Stimulated activated CD8-positive, alpha-beta memory T cell treated with anti-CD3 and anti-CD28 coated beads, Interleukin-2, amount 100 ng/mL, for 1 hour (primary cell): ENCODE measurements around the gene RANBP3L.
"Not testable (repeated sequence)": the region's sequence is repeated elsewhere in the genome, so short reads cannot be mapped to it uniquely, and the experiment has no call there.

Experiments
- DNase-seq, 2 donors: peaks; one replicate each; pipeline ENCODE4 v3.0.0-alpha.2; 2020; ENCODE audit warnings: low read depth in 2 of 2

RANBP3L gene, protein sequence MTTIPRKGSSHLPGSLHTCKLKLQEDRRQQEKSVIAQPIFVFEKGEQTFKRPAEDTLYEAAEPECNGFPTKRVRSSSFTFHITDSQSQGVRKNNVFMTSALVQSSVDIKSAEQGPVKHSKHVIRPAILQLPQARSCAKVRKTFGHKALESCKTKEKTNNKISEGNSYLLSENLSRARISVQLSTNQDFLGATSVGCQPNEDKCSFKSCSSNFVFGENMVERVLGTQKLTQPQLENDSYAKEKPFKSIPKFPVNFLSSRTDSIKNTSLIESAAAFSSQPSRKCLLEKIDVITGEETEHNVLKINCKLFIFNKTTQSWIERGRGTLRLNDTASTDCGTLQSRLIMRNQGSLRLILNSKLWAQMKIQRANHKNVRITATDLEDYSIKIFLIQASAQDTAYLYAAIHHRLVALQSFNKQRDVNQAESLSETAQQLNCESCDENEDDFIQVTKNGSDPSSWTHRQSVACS

DNA sequence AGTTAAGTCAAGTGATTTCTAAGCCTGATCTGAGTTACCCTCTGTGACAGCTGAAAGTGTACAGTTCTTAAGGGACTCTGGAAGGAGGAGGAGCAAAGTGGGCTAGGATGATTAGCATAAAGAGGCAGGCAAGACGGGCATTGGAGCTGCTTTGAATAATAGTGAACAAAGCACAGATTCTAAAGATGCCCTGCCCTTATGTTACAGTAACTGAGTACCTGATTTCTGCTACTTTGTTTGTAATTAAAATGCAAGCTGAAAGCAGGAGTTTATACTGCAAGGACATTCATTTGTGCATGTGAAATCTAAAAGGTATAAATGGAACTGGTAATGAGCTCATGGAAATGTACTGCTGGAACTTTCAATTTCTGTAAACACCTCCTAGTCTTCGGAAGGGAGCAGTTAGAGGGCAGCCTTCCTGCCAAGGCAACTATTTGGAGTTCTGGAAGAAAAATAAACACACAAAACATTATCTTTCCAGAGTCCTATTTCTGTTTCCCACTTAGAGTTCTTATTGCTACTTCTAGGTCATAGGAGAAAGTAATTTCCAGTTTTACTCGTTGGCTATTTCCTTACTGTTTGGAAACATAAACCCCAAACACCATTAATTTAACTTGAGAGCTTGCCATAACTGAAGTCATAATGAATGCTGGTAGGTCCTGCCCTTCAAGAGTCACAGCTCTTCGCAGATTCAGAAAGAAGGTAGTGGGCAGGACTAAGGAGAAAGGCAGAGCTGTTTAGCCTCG lies at the start of gene RANBP3L:
Gene RANBP3L, minus strand, starts transcription at position 45 of the 746 bp plus-strand sequence. CDS start 486 bp downstream, outside the sequence.
- DNase-seq: no peak

DNA sequence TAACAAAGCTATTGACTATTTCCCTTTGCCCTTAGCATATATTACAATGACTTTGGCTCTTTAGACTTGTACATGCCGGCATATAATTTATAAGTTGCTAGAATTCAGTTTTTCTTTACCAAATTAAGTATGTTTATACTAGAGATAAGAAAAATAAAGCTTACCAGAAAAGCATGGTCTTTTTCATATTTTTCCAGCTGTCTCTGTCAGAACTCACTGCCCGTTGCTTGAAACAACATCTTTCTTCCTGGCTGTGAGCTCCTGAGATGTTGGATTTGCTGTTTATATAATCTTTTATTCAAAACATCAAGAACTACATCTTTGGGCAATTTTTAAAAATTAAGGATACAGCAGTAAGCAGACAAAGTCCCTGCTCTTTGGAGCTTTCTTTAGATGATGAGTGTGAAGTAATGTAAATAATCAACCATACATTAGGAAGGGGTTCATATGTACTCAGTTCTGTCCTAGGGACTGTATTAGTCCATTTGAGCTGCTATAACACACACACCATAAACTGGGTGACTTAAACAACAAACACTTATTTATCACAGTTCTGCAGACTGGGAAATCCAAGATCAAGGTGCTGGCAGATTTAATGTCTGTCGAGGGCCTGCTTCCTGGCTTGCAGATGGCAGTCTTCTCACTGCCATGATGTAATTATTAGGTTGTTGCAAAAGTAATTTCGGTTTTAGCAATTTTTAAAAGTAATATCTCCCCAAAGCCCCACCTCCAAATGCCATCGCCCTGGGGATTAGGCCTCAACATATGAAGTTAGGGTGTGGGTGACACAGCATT lies 45.4 kb upstream of the RANBP3L start:
- no peak for DNase-seq

DNA sequence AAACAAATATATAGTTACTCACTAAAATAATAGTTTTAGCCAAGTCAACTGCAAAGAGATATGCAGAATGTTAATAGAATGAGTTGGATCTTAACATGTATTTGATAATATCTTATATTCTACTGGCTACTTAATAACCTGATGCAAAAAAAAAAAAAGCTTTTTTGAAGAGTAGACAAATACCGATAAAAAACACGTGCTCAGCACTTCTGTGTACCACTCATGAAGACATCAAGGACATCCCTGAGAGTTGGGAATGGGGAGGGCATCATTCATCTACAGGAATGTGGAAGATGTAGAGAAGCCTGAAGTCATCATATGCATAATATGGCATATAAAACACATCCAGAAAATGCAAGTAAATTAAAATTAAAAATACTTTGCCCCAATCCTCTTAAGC lies 43.2 kb upstream of the RANBP3L start:
- DNase-seq: no peak

DNA sequence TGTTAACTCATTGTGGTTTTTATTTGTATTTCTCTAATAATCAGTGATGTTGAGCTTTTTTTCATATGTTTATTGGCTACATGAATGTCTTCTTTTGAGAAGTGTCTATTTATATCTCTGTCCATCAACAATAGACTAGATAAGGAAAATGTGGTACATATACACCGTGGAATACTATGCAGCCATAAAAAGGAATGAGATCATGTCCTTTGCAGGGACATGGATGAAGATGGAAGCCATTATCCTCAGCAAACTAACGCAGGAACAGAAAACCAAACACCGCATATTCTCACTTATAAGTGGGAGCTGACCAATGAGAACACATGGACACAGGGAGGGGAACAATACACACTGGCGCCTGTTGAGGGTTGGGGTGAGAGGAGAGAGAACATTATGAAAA lies 40.0 kb upstream of the RANBP3L start:
- not testable (repeated sequence) for DNase-seq

DNA sequence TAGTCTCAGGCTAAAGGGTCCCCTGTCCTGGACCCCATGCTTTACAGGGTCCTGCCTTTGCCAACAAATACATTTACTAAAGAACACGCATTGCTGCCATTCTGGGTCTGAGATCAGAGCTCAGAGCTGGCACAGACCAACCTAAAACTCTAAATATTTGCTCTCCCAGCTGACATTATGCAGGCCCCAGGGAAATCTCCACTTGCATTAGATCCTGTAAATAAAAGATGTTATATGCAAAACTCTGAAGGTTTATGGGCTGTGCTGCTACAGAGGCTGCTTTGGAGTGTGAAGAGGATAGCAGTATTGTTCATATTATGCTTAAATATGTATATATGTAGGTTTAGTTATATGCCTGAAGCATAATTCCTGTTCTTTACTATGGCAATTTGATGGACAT lies 35.9 kb upstream of the RANBP3L start:
- DNase-seq: no peak

DNA sequence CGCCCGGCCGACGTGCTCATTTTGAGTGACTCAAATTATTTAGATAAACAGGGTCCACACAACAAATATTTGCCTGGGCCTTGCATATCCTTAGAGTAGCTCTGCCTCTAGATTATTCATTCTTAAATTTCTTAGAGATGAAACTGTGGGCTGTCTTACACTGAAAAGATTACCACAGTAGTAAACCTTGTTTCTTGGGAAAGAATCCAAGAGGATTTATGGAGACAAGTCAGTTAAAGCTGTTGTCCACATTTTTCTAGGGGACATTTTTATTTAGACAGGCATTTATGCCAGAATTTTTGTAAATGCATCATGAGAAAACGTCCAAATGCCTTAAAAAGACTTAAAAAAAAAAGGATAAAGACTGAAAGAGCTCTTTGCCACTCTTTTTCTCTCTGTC lies 32.6 kb upstream of the RANBP3L start:
- DNase-seq: no peak

DNA sequence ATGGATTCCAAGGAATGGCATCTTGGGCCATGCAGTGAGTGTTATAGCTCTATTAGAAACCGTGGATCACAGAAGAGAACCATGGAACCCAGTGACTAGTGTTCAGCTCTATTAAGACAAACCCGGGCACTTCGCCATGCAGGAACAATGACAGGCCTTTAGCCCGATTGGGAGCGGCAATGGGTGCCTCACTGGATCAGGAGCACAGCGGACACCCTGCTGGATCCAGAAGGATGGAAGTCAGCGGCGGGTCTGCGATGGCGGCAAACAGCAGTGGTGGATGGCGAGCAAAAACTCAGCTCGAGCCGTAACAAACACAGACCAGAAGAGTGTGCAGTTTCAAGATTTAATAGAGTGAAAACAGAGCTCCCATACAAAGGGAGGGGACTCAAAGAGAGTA lies 31.0 kb upstream of the RANBP3L start:
- not testable (repeated sequence) for DNase-seq

DNA sequence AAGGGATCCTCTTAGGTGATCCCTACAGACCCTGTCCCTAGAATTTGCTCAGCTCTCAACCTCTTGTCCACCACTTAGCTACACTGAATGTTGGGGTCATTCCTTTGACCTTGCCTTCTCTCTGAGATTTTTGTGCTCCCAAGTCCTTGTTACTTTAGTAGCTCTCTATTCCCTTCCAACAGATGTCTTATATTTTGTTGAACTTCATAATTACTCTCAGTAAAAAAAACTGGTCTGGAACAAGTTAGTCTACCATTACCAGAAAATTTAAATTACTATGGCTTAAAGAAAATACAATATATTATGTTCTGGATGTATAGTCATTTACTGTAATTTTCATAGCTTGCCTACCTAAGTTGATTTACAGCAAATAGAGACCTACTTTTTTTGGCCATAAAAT lies 23.5 kb upstream of the RANBP3L start:
- no peak for DNase-seq

DNA sequence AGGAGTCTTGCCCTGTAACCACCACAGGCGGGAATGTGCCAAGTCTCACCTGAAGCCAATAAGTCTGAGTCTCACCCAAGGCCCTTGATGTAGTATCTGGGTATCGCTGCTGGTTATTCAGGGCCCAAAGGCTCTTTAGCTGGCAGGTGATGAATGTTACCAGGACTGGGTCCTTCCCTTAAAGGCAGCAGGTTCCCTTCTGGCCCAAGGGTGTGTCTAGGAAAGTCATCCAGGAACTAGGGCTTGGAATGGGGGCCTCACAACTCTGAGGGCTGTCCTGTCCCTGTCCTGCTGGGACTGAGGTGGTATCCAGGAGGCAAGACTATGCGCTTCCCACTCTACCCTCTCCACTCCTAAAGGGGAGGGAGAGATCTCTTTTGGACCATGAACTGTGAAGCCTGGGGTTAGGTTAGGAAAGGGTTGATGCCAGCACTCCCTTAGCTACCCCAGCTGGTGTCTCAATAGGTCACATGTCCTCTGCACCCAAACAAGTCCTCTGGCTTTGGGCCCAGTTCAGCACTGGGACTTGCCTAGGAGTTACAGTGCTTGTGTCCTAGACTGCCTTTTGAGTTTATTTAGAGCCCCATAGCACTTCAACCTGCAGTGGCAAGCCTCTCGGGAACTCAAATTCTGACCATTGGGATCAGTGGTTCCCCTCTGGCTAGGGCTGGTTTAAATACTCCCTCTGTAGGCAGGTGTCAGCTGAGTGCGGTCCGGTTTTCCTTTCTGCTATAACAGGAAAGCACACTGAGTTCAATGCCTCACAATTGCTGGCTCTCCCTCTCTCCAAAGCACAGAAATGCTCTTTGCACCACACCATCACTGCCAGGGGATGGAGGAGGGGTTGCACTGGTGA lies 22.5 kb upstream of the RANBP3L start:
- no peak for DNase-seq

DNA sequence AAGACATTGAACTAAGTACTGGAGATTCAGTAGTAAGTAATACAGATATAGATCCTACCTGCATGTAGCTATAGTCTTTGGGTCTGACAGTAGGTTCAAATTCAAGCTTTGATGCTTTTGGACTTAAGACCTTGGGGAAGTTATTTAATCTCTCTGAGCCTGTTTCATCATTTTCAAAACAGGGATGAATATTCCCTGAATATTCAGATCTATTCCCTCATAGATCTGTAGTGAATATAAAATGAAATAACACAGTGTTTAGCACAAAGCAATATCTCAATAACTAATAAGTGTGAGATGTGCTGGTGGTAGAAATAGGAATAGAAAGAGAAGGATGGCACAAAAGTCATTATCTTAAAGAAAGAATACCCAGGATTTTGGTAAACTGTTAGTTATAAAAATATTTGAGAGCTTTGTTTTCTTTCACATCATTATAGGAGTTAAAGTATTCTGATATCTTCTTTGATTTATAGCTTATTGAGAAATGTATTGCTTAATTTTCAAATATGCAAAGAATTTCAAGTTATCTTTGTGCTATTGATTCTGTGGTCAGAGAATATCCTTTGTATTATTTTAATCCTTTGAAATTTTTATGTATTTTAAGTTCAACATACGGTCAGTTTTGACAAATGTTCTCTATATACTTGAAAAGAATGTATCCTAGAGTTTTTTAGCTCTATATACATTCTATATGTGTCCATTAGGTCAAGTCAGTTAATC lies 11.4 kb upstream of the RANBP3L start:
- DNase-seq: no peak

DNA sequence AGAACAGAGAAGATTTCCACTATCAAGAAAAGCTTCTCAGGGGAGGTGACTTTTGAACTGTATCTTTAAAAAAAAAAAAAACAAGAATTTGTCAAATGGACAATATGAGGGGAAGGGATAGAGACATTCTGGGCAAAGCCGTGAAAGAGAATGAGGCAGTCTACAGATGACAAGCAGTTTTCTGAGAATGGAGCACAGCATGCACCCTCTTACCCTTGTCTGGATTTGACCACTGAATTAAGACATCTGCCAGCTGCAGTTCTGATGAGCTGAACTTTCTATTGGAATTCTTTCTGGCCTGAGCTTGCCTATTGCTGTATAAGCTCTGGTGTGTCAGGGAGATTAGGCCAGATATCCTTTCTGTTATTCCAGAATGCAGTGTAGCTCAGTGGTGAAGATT lies 10.3 kb upstream of the RANBP3L start:
- DNase-seq: no peak

DNA sequence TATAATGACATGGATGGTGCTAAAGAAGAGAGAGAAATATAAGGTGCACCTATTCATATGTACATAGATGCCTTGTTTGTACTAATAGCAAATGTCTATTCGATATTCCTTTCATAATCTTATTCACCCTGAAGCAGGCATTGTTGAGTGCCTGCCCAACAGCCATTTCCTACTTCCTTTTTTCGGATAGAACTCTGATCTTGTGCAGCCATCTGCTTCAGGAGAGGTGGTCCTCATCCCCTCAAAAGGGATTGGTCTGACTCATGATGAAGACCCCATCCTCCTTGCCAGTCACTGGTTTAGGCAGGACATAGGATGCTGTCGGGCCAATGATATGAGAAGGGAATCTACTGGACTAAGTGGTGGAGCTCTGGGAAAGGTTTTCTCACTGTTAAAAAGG lies 8.4 kb upstream of the RANBP3L start:
- no peak for DNase-seq

DNA sequence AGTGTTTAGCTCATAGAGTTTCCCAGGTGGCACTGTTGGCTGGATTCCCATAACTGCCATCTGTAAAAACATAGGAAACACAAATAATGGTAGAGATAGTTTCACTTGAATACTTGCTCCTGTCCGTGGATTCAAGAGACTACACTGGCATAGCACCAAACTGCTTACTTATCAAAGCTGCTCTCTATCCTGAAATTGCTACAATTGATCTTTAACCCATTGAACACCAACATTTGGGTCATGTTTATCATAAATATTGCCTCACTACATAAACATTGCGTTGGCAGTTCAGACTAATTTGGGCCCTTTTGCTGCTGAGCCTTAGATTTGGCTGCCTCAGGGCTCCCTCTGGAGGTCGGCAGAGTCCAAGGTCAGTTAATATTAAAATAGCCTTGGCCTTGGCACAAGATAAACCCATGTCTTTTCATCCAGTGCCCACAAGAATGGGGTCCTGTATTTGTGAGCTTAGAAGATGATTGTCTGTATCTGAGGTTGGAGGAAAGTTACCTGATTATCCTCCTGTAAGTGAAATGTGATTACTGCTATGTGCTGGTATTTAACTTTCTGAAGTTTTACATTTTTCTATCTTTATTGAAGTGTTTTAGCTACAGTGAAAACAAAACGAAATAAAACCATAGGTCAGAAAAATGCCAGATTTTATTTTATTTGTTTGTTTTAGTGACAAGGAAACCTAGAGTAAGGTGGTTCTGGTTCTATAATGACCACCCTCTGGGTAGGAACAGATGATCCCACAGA lies 4.0 kb upstream of the RANBP3L start:
- no peak for DNase-seq

DNA sequence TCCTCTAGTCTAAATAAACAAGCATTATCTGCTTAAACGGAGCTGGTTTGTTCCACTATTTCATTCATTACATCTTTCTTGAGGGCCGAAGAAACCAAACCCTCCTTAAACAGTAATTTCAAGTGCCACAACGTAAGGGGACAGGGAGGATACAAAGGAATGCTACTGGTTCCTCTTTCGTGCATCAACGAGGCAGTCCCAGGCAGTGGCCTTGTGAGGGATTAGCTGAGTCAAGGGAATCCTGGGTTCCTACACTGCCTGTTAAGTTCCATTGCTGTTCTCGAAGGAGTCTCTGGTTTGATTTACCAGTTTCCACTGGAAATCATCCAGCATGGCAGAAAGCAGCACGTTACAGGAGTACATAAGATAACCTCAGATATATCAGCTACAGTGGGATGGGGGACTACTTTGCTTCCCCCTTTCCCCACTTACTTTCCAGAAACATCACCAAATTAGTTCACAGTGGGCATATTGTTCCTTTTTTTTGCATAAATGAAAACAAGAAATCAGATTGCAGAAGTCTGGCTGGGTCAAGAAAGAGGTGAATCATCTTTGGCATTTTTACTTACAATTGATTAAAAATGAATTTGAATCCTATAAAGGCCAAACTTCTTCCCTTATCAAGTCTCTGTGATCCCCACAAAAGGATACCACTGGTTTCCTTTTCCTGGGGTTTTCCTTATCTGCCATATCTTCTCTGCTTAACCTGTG lies 2.5 kb upstream of the RANBP3L start:
- DNase-seq: no peak

DNA sequence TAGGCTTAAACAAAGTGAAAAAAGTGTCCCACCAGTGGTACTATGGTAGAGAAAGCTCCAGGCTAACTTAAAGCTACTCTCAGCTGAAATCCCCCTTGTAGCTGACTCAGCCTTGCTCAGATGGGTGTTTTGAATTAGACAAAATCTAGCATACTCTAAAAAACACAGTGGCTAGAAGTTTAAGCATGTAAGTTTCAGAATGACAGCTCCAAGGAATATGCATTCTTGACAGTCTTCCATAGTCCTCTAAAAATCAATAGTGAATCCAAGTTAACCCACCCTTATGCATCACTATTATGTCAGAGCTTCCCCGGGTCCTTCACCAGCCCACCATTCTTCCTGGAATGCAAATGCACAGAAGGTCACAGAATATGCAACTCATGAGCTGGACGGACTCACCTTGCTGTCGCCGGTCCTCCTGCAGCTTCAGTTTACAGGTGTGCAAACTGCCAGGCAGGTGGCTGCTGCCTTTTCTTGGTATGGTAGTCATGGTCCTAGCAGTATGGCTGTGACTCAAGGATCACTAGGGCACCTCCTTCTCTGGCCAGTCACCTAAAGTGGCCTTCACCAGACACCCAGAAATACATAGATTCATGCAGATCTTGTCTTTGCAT lies 668 bp downstream of the RANBP3L start:
- no peak for DNase-seq

DNA sequence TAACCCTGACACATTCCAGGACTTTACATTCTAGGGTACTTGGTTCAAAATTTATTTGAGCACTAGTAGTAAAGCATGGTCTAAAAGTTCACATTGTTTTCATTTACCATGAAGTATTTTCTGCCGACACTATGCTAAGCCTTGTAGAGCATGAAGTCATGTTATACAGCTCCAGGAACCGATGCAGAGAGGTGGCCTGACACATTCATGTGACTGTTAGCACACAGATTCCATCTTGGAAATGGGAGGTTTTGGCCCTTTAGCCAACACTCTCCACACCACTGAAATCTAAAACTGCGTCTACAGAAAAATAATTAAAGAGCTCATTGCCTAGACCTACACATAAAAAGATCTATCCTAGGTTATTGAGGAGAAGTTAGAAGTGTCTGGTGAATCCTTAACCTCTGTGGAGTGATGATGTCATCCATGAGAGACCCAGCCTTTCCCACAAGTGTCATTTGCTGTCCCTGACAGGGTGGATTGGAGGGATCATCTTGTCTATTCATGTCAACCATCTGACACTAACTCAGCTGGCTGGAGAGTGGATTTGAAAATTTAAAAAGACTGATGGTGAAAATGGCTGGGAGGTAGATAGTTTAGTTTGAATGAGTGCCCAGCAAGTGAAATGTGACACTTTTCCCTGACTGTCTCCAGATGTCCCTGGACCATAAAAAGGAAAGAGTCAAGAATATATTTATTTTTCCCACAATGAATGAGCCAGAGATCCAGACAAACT lies 1.3 kb downstream of the RANBP3L start:
- no peak for DNase-seq

DNA sequence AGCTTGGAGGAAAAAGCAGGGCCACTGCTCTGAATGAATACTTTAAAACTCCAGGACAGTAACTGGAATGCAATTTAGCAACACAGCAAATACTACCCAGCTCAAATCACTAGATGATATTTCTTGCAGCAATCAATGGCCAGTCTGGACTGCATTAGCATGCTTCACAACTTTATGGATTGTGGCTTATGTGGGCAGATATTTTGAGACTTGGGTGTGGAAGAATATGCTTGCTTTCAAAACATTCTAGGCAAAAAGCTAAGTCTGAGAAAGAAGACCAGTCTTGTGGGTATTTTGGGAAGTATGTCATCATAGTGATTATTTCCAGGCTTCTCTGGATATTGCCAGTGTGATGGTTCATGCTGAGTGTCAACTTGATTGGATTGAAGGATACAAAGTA lies 3.1 kb downstream of the RANBP3L start:
- no peak for DNase-seq

DNA sequence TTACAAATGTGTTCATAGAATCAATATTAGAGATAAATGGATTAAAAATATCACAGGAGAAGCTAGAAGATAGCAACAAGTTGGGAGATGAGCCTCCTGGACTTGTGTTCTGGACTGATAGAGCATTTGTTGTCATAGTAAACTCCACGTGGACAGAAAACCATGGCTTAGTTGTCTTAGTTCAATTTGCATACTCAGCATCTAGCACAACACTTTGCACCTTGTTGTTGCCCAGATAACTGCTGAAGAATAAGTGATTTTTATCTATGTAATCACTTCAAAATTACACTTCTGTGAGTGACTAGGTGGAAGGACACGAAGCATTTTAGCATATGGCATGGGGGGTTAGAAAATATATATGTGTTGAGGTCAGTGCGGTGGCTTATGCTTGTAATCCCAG lies 4.0 kb downstream of the RANBP3L start:
- no peak for DNase-seq
